GM20000 (cell line): ENCODE measurements around the gene ELOVL6.

Experiments
- DNase-seq: peaks from one replicate; pipeline ENCODE4 v3.0.0; 2012; ENCODE audit warnings: low spot score
- CTCF ChIP-seq: IDR thresholded peaks from 2 replicates; pipeline ENCODE4 v1.5.1; 2012; ENCODE audit warnings: mild to moderate bottlenecking, control low read depth; ENCODE audit errors: extremely low read depth, missing control alignments

ELOVL6 gene

GRCh38 chr4:110002326-110002725, 196.1 kb downstream of the ELOVL6 start:
- DNase-seq: no peak
- no peak for TF ChIP-seq CTCF

- no peak for DNase-seq
- TF ChIP-seq CTCF: no peak
Observed at GRCh38 chr4:109999585-109999912, 198.9 kb downstream of the ELOVL6 start.

DNA sequence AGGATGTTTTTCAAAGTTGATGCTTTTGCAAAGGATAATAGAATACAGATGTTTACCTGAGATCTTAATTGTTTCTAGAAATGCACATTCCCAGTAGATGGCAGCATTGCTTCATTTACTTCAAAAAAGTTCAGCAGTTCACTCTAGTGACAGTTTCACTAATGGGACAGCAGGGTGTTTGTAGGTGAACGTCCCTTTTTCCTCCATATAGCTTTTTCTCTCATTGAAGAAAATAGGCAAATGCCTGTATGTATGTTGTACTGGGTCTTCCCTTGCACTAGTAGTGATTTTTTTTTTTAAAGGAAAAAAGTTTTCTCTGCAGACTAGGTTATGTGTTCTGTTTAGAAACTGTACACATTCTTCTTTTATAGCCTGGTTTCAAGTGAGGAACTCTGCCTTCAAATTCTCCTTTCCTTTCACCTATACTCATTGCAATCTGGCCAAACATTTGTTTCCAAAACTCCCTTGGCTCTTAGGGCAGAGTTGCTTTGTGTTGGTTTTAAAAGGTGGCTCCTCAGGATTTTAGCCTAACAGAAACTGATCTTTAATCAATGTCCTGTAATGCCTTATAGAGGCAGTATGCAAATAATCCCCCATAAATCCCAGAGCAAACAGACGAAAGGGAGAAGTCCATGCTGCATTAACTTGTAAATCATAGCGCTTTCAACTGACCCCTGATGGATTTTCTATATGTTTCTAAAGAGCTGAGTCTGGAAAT, 199.4 kb downstream of the ELOVL6 start:
- DNase-seq: peak; percentile 39
- peak; percentile 35 for TF ChIP-seq CTCF

- TF ChIP-seq CTCF: no peak
- DNase-seq: no peak
Observed at GRCh38 chr4:109996526-109996925, 201.9 kb downstream of the ELOVL6 start.
